GM21360 (cell line): ENCODE results near the gene MAP4K4.

Source experiments
- ATAC-seq: cut with Tn5 transposase; IDR thresholded peaks from one replicate; pipeline ENCODE4 v1.9.1; 2021; ENCODE audit warnings: mild to moderate bottlenecking, moderate library complexity; ENCODE audit not compliant: unreplicated experiment

MAP4K4 gene

DNA sequence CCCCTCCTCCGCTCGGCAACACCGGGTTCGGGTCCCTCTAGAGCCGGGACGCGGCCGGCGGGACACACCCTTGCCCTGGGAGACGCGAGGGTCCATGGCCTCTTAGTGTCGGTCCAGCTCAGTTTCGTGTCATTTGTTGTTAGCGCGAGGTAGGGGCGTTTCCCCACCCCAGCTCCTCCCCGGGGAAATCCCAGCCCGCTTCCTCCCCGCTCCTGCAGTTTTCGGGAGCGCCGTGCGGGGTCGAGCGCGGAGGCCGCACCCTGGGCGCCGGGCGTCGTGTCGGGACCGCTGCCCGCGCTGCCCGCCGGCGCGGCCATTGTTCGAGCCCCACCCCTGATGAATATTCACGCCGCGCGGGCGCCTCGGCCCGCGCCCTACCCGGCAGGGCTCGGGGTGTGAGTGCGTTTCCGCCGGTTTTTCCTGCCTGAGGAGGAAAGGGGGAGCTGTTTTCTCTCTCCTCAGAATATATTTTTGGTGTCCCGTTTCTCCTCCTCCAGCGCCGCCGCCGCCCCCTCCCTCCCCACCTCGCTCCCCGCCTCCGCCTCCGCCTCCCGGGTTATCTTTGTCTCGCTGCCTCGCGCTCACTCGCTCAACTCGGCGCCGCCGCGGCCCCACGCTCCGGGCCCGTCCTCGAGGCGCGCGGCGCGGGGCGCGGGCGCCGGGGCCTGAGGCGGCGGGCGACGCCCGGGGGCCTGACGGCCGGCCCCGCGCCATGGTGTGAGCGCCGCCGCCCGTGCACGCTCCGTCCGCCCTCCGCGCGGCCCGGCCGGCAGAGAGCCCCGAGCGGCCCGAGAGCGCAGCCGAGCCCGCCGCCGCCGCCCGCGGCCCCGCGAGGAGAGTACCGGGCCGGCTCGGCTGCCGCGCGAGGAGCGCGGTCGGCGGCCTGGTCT, at the start of gene MAP4K4:
Gene MAP4K4, plus strand, starts transcription at position 584 of the 890 bp plus-strand sequence. CDS start 374 bp downstream, outside the sequence.
- peak; percentile 46 for ATAC-seq

DNA sequence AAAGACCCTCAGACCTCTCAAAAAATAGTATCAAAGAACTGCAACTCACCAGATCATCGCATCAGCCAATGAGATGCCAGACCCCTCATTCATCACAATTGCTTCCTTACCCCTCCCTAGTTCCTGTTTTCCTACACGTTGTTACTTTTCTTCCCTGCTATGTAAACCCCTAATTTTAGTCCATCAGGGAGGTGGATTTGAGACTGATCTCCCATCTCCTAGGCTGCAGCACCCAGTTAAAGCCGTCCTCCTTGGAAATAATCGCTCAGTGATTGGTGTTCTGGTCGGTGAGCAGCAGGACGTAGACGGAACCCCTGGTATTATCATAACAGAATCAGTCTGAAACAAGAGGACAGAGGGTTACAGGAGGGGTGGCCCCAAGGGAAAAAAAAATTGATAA, 44.0 kb upstream of the MAP4K4 start:
- ATAC-seq, result no peak

DNA sequence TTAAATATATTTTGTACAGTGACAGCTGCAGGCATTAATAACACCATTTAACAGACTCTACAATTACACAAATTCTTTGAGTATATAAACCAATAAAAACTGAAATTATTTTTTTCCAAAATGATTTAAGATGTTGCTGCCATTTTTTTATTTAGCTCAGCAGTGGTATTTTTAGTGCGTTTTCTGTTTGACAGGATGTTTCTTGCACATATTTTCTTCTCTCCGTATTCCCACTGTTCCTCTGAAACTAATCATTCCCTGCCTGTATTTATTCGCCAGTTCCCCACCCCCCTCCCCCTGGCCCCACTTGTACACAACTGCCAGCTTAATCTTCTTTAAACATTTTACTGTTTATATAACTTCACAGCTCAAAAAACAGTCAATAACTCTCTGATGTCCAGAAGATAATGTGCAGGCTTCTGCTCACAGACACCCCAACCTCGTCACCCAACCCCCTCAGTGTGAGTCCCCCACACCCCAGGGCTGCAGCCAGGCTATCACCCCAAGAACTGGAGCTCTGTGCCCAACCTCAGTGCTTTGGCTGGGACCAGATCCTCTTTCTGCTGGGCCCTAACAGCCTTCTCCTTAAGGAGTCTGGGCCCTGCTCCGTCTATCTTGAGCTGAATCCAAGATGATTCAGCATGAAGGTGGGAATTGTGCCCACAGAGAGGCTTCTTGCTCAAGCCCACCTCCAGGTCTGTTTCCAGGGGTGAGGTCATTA, 41.6 kb upstream of the MAP4K4 start:
- no peak for ATAC-seq

DNA sequence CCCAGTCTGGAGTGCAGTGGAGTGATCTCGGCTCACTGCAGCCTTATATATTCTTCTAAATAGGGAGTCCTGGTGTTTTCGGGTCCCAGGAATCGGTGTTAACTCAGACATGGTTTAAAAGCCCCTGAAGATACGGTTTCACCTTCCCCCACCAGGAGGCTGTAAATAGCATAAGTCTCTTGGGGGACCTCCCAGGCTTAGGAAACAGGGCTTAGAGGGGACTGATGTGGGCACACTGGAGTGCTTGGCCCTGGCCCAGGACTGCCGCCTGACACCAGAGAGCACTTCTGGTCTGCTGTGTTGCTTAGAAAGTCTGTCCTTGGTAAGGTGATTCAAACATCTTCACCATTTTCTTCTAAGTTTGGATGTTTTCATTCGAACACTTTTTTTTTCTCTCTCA, 39.7 kb upstream of the MAP4K4 start:
- ATAC-seq, result no peak

DNA sequence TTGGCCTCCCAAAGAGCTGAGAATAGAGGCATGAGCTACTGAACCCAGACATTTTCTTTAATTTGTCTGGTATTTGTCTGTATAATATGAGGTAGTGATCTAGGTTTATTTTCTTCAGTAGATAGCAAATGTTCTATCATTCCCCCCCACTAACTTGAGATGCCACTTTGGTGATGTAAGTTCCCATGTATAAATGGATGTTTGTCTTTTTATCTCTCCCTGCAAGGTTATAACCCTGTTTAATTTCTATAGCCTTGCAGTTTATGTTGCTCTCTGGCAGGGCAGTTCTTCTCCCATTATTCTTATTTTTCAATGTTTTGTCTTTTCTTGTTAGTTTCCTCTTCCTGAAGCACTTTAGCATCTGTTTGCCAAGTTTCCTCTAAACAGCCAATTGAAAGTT, 39.1 kb upstream of the MAP4K4 start:
- no peak for ATAC-seq

DNA sequence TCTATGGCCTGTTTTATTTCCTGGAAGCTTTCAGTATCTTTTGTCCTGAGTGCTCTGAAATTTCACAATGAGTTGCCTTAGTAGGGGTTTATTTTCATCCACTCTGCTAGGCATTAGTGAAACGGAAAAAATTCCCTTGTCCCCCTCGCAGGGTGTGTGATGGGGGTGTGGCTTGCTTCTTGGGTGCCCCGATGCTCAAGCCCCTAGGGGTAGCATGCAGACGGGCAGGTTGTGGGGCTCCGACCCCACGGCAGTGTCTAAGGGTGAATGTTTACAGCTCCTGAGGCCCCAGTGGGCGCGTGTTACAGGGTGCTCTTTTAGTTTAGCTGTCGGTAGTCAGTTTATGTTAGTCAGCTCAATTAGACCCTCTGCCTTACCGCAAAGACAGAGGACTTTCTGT, 32.2 kb upstream of the MAP4K4 start:
- ATAC-seq, result no peak

DNA sequence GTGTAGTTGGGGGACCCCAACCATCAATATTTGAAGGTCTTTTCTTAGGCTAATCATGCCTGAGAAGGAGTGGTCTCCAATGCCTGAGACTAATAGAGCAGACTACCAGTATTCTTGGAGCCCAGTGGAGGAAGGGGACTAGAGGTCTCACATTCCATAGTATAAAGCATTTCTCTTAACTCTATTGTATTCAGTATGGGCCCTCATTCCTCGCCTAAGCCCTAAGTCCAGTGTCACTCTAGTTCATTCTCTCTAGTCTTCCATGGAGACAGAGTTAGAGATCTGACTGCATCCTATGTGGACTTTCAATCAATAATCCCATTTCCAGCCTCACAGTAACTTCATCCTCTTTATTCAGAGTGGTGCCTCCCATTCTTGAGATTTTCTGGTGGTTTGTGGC, 29.7 kb upstream of the MAP4K4 start:
- no peak for ATAC-seq

DNA sequence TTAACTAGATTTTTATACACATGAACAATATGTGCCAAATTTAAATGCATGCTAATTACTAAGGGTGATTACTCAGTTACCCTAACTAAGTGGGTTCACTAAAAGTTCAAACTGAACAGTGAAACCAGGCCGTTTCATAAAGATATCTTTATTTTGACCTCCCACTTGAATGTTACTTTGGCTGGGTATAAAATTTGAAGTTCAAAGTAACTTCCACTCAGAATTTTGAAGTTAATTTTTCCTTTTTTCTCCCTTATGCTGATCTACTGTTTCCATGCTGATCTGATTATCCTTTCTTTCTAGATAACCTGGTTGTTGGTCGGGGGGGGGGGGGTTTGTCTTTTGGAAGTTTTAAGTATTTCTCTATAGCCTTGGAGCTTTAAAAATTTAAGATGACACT, 25.5 kb upstream of the MAP4K4 start:
- ATAC-seq, result no peak

DNA sequence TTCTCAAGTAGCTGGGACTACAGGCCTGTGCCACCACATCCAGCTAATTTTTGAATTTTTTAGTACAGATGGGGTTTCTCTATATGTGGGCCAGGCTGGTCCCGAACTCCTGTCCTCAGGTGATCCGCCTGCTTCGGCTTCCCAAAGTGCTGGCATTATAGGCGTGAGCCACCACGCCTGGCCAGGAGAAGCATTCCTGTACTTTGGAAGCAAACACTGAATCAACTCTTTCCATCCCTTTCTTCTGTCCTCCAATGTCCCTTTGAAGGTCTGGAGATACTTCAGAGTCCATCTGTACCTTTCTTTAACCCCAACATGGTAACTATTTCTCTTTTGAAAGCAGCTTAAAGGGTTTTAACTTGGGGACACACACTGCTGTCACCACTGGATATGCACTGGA, 23.6 kb upstream of the MAP4K4 start:
- no peak for ATAC-seq

DNA sequence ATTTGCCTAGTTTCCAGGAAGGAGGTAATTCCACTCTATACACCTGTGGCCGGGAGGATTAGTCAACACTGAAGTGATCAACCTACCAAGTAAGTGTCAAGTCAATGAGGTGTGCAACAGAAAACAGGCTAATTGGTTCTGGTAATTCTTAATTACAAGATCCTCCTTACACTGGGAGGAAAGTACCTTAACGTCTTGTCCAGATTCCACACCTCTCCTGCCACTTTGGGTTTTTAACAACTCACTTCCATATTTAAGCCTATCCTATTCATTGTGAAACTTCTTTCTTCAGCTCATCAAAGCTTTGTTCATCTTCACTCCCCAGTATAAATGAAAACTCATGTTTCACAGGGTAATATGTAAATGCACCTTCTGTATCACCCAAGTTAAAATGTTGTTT, 22.0 kb upstream of the MAP4K4 start:
- no peak for ATAC-seq

DNA sequence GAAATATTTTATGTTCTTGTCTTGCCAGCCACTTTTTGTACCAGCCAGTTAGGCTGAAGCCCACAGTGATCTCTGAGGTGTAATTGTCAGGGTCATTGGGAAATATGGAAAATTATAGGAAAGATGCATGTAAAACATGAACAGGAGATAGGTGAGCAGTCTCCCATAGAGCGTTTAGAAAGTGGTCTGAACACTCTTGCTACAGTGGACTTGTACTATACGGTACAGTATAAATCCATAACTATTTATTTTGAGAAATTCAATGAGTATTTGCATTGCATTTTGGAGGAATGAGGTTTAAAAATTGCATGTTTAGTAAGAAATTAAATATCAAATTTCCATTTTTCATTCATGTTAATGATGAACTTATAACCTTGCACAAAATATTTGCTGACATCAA, 20.8 kb upstream of the MAP4K4 start:
- no peak for ATAC-seq

DNA sequence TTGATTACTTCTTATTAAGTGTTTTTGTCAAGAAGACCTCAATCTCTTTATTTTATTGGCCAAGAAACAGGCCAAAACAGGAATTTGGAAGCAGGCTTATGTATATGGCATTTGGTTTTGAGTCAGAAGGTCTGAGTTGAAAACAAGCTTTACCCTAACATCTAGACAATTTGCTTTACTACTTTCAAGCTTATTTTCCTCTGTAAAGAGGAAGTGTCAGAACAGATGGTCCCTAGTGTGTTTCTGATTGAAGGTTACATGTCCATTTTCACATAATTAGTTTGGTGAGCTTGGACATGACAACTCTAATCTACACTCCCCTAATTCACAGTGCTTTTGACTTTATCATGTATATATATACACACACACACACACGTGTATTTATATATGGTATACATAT, 19.8 kb upstream of the MAP4K4 start:
- no peak for ATAC-seq

DNA sequence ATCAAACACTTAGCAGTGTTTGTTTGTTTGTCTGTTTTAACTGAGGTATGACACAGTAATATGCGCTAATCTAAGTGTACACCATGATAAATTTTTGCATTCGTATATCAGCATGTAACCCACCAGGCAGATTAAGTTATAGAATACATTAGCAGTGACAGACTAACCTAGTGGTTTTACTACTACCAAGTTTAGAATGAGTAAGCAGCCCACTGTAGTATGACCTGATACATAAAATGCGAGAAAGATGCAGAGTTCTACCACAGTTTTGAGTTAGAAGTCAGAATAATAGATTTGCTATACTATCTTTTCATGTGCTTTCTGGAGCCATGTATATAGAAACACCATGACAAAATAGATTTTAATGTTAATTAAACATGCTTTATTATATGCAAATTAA, 19.1 kb upstream of the MAP4K4 start:
- ATAC-seq, result no peak

DNA sequence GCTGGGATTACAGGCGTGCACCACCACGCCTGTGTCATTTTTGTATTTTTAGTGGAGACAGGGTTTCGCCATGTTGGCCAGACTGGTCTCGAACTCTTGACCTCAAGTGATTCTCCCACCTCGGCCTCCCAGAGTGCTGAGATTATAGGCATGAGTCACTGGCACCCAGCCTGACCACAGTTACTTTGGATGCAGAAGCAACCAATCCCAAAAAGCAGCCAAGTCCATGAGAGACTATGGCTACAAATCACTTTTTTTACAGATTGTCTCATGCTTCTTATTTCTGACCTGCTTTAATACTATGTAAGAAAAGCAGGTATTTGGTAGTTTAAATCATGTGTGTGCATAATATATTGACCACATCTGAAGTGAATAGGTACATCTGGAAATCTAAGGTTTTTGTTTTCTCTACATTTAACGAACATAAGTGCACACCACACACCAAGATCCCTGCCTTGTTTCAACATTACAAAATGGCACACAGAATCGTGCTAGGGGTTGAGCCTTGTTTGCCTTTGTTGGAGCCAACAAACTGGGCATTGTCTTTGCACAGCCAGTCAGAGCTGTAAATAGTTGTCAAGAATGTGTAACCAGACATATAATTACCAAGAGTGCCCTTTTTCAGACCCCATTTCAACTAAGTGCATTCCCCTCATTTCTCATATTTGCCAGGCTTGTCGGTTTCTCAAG, 18.3 kb upstream of the MAP4K4 start:
- no peak for ATAC-seq

DNA sequence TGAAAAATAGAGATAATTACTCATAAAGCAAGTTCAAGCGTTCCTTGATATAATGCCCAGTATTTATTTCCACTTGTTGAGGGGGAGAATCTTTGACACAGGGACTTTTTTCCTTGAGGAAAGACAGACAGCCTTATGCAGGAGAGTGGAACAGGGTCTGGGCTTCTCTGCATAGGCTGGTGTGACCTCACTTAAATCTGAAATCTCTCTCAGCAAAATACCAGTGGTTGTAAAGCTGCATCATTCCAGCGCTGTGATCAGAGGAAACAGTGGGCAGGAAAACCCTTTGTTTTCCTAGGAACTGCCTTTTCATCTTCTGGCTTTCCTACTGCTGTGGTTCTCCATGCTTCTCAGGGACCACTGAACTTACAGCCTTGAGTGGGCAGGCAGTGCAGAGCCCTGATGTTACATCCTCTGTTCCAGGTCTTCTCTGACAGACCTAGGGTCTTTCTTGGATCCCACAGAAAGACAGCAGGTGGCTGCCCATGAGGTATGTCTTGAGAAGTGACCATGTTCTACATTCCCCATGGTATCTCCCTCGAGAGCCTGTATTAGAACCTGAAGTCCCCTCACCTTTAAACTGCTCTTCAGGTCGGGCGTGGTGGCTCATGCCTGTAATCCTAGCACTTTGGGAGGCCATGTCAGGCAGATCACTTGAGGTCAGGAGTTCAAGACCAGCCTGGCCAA, 17.6 kb upstream of the MAP4K4 start:
- ATAC-seq, result no peak

DNA sequence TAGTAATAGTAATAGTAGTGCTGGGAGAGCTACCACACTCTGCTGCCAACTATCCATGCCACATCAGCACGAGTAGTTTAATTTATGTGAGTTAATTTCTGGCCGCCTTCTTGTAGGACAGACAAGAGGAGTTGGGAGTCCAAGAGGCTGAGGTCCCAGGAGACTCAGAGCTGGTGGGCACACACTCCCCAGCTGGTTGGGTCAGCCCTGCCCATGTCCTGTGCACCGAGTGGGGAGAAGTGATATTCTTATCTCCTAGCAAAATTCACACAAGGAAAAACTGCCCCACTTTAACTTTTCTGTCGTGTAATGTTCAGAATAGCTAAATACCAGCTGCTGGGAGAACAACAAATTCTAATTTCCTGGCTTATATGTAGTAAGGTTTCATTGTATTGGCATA, 15.2 kb upstream of the MAP4K4 start:
- ATAC-seq, result no peak

DNA sequence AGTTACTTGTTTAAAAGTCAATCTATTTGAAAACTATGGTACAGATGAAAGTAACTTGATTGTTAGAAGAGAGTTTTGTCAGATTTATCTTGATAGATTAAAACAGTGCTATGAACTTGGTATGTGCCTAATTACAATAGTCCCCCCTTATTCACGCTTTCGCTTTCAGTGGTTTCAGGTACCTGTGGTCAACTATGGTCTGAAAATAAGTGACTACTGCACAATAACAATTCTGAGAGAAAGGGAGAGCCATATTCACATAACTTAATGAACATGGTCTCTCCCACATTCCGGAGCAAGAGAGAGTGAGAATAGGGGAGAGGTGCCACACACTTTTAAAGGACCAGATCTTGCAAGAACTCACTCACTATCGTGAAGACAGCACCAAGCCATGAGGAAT, 13.2 kb upstream of the MAP4K4 start:
- ATAC-seq, result no peak

DNA sequence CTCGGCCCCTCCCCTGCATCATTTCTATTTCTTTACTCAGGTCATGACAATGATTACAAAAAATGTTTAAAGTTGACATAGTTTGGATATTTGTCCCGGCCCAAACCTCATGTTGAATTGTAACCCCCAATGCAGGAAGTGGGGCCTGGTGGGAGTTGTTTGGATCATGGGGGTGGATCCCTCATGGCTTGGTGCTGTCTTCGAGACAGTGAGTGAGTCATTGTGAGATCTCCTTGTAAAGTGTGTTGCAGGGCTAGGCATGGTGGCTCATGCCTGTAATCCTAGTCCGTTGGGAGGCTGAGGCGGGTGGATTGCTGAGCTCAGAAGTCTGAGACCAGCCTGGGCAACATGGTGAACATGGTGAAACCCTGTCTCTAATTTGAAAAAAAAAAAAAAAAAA, 9.2 kb upstream of the MAP4K4 start:
- ATAC-seq, result no peak

DNA sequence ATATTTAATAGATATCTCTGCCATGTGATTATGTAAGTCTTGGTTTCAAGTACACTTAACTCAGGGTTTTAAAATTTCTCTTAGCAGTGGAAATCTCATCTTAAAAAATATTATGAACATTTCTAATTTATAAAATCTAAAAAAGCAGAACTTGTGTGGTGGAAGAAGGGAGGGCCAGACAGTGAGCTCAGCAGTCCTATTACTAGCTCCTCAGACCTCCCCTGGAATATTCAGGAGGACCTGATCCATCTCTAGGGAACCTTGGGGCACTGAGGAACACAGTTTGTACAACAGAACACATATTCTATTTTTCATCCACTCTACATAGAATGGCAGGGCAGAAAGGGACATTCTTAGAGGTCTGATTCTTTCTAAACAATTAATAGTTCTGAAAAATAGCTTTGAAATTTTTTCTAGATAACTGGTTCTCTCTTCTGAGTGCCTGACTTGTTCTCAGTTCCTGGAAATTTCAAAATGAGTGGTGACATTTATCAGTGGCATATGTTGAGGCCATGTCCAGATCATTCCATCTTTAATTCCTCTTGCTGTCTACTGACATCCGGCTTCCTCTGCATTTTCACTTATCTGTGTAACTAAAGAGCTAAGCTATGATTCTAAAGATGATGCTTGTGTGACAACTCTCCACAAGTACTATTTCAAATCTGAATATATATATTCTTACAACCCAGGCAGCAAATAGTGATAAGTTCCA, 8.2 kb upstream of the MAP4K4 start:
- no peak for ATAC-seq

DNA sequence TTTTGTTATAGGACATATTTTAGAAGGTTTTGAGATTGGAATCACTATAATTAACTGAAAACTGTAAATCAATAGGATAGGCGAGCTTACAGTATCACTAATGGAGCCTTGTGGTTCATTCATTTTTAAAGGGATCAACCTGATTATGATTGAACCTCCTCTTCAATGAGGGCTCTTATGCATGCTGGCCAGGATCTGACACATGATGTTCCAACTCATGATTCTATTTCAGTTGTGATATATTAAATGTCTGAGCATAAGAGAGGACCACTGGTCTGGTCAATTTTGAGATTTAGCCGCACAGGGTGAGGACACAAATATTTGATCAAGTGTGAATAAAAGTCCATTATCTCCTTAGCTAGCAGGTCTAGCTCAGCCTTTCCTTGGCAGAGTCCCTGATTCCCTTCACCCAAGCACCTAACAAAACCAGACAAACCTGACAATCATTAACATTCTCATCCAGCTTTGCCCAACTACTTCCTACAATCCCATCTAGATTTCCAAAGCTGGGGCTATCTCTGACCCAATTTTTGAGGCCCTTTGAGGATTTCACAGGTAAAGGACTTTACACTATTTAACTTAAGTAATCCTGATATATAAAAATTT, 6.9 kb upstream of the MAP4K4 start:
- ATAC-seq, result no peak
